SK-N-SH treated with all-trans-retinoic acid at 6 μM for 48 hours (cell line): ENCODE data around the gene GPR152.

ENCODE experiments used
- ARNTL ChIP-seq: fragments of 450-650 bp; formaldehyde crosslinking; IDR thresholded peaks from 2 replicates; pipeline ENCODE4 v1.5.0; 2020; ENCODE audit warnings: low read depth, mild to moderate bottlenecking, moderate library complexity, borderline replicate concordance
- CSDC2 ChIP-seq: fragments of 250-450 bp; sonication (Bioruptor Pico); IDR thresholded peaks from 2 replicates; pipeline ENCODE4 v1.5.0; 2020; ENCODE audit warnings: mild to moderate bottlenecking, moderate library complexity
- ISL1 ChIP-seq: fragments of 250-450 bp; sonication (Bioruptor Pico); IDR thresholded peaks from 2 replicates; pipeline ENCODE4 v2.1.2; 2022; ENCODE audit warnings: mild to moderate bottlenecking, moderate library complexity
- RARB ChIP-seq: fragments of 250-450 bp; sonication (Bioruptor Pico); IDR thresholded peaks from 2 replicates; pipeline ENCODE4 v1.8.0; 2021; ENCODE audit warnings: mild to moderate bottlenecking, moderate library complexity
- TCF4 ChIP-seq: fragments of 250-450 bp; sonication (Bioruptor Pico); IDR thresholded peaks from 2 replicates; pipeline ENCODE4 v1.8.0; 2021; ENCODE audit warnings: mild to moderate bottlenecking, moderate library complexity, borderline replicate concordance
- TOX ChIP-seq: fragments of 250-450 bp; sonication (Bioruptor Pico); IDR thresholded peaks from 2 replicates; pipeline ENCODE4 v1.8.0; 2021; ENCODE audit warnings: mild to moderate bottlenecking, moderate library complexity, borderline replicate concordance
- ZFP3 ChIP-seq: fragments of 250-450 bp; sonication (Bioruptor Pico); IDR thresholded peaks from 2 replicates; pipeline ENCODE4 v1.5.0; 2020; ENCODE audit warnings: mild to moderate bottlenecking, moderate library complexity
- ZFP30 ChIP-seq: fragments of 450-650 bp; formaldehyde crosslinking; IDR thresholded peaks from 2 replicates; pipeline ENCODE4 v1.5.0; 2022; ENCODE audit warnings: mild to moderate bottlenecking, moderate library complexity
- ZNF8 ChIP-seq: fragments of 450-650 bp; formaldehyde crosslinking; IDR thresholded peaks from 2 replicates; pipeline ENCODE4 v1.5.0; 2020; ENCODE audit warnings: mild to moderate bottlenecking, moderate library complexity
- TF ChIP-seq, protein P1 (sequence below): fragments of 250-450 bp; sonication (Bioruptor Pico); IDR thresholded peaks from 2 replicates; pipeline ENCODE4 v1.8.0; 2020; ENCODE audit warnings: mild to moderate bottlenecking, moderate library complexity, borderline replicate concordance
- TF ChIP-seq, protein P2 (sequence below): fragments of 250-450 bp; sonication (Bioruptor Pico); IDR thresholded peaks from 2 replicates; pipeline ENCODE4 v1.5.1; 2020; ENCODE audit warnings: low read depth, mild to moderate bottlenecking, moderate library complexity

DNA sequence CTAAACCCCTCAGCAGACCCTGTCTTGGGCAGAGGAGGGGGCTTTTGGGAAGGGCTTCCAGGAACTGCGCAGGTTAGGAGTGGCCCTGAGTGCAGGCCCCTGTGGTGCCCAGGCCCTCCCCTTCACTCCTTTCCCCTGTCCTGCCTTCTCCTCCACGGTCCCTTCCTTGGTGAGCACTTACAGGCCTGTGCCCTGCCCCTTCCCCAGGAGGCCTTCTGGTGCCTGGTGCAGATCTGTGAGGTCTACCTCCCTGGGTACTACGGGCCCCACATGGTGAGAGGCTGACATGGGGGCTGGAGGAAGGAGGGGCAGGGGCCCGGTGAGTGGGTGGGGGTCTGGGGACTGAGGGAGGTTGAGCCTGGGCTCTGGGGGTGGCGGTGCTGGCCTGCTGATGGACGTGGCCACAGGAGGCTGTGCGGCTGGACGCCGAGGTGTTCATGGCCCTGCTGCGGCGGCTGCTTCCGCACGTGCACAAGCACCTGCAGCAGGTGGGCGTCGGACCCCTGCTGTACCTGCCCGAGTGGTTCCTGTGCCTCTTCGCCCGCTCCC lies 46.0 kb downstream of the GPR152 start:
- TF ChIP-seq ZFP3 (CRISPR knock-in tag) = no peak
- no peak for TF ChIP-seq TOX (CRISPR knock-in tag)
- no peak for TF ChIP-seq CSDC2 (CRISPR knock-in tag)
- TF ChIP-seq, protein P1, sequence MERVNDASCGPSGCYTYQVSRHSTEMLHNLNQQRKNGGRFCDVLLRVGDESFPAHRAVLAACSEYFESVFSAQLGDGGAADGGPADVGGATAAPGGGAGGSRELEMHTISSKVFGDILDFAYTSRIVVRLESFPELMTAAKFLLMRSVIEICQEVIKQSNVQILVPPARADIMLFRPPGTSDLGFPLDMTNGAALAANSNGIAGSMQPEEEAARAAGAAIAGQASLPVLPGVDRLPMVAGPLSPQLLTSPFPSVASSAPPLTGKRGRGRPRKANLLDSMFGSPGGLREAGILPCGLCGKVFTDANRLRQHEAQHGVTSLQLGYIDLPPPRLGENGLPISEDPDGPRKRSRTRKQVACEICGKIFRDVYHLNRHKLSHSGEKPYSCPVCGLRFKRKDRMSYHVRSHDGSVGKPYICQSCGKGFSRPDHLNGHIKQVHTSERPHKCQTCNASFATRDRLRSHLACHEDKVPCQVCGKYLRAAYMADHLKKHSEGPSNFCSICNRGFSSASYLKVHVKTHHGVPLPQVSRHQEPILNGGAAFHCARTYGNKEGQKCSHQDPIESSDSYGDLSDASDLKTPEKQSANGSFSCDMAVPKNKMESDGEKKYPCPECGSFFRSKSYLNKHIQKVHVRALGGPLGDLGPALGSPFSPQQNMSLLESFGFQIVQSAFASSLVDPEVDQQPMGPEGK (CRISPR knock-in tag) = no peak
- TF ChIP-seq ARNTL (CRISPR knock-in tag) = no peak
- no peak for TF ChIP-seq ISL1 (CRISPR knock-in tag)
- no peak for TF ChIP-seq TCF4 (CRISPR knock-in tag)
- TF ChIP-seq RARB = no peak
- TF ChIP-seq, protein P2, sequence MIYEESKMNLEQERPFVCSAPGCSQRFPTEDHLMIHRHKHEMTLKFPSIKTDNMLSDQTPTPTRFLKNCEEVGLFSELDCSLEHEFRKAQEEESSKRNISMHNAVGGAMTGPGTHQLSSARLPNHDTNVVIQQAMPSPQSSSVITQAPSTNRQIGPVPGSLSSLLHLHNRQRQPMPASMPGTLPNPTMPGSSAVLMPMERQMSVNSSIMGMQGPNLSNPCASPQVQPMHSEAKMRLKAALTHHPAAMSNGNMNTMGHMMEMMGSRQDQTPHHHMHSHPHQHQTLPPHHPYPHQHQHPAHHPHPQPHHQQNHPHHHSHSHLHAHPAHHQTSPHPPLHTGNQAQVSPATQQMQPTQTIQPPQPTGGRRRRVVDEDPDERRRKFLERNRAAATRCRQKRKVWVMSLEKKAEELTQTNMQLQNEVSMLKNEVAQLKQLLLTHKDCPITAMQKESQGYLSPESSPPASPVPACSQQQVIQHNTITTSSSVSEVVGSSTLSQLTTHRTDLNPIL (CRISPR knock-in tag) = no peak
- no peak for TF ChIP-seq ZFP30
- TF ChIP-seq ZNF8 (CRISPR knock-in tag) = no peak
